ENCODE measurements around the gene HOXA5.
A peak's percentile ranks its signal among the peaks of the same experiment; 100 is the strongest.

HOXA5 gene

DNA sequence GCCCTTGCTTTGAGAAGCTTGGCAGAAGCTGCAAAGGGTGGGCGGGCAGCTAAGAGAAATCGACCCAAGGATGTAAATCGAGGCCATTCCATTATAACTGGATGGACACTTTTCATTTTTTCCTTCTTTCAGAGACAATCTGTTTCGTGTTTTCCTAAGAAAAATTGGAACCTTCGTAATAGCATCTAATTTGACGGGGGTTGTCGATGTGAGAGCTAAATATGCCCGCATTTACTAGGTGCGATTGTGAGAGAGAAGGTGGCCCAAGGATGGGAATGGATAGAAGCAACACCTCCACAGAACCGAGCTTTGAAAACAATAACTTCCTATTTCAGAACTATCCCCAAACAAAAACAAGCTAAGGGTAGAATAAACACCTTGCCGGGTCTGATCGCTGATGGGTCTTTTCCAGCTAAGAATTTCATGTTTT, 12.1 kb downstream of the HOXA5 start:
- no peak for DNase-seq

DNA sequence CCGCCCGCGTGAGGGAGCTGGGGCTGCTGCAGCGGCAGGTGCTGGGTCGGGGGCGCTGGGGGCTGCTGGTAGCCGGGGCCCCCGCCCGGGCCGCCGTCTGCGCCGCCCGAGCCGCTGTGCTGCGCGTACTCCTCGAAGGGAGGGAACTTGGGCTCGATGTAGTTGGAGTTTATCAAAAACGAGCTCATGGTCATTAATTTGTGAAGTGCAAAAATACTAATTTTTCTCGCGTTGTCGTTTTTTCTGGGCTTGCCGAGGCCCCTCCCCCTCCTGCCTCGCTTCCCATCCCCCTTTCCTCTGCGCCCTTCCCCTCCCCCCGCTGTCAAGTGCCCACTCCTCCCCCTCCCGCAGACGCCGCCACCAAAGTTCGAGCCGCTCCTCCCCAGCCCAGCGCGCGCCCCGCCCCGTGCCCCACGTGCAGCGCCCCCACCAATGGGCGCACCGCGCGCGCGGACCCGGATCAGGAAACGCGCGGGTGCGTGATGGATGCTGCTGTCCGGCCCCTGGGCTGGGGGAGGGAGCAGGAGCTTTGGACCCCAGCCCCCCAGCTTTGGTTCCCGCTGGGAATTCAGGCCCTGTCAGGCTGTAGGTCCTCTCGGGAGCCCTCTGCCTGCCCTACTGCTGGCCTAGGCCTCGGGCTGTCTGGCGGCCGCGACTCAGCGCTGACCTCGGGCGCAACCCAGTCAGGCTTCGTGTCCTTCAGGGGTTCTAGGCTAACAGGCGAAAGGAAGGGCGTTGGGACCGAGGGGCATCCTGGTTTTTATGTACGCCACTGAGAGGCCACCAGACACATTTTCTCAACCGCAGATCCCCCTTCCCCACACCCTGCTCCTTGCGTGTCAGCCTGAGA, 12.7 kb downstream of the HOXA5 start, which contains the start of gene HOXA4:
Gene HOXA4 (minus strand): TSS at position 218 of the 850 bp plus-strand sequence. CDS start 24 bp downstream, at position 194.
- peak; percentile 91 for DNase-seq

DNA sequence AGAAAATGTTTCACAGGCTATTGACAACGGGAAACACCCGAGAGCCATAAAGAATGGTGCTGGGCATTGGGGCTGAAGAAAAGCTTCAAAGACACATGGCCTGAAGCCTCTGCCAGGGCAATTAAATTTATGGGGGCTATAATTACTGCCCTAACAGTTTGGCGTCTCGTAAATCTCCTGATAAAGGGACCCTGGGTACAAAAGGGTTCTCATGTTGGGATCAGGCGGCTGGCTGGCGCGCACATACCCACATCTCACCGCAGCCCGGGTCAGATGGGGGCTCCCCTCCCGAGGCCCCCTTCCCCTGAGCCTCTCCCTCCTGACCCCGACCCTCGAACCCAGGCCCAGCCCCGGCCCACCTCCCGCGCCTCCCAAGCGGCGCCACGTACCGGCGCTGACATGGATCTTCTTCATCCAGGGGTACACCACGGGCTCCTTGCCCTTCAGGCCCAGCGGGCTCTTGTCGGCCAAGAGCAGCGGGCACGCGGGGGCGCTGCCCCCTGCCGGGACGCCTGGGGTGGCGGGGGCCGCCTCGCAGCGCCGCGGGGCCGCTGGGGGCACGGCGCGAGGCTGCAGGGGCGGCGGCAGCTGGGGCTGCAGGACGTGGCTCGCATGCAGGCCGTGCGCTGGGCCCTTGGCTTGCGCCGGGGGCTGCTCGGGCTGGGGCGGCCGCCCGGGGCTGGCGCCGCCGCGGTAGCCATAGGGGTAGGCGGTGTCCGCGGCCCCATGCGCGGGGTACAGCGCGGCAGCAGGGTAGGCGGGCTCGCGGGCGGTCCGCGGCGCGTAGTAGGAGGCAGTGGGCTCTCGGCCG, 13.5 kb downstream of the HOXA5 start:
- peak; percentile 22 for DNase-seq

DNA sequence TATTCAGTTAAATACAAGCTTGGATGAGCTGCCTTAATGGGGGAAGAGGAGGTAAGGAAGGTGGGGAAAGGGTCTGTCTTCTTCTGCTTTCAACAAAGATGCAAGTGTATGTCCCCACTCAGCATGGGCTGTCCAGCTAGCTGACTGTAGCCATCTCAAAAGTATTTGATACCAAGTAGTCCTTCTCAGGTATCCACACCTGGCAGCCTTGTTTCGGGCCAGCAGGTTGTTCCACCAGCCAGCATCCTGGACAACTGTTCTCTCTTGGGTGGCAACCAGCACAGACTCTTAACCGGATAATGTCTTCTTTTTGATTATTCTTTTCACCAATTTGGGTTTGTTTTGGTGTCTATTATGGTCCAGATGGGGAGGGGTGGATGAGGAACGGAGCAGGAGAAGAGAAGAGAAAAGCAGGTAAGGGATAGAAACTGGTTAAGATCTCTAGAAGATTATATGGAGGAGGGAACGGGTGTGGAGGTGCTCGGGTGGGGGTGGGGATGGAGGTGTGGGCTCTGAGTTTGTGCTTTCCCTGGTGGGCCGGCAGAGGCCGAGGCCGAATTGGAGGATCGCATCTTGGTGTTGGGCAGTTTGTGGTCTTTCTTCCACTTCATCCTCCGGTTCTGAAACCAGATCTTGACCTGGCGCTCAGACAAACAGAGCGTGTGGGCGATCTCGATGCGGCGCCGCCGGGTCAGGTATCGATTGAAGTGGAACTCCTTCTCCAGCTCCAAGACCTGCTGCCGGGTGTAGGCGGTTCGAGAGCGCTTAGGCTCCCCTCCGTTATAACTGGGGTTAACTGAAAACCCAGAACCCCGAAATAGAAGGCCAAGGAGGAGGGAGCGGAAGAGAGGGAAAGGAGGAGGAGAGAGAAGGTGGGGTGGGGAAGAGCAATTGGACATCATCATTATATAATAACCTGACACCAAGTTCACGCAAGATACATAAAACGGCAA, 14.4 kb downstream of the HOXA5 start:
- no peak for DNase-seq

DNA sequence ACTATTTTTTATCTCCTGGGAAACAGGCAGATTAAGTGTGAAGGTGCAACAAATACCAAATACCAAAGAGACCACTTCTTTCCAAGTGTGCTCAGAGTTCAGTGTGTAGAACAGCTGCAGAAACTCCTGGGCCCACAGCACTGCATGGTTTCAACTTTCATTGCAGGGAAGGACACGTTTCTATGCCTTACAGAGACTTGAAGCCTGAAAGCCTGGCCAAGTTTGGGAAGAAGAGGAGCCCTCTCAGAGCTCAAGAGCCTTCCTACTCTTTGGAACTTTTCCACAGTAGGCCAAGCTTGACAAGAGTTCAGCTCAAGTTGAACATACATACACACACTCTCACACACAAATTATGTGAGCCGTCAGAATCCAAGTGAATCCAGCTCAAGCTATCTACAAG, 15.4 kb downstream of the HOXA5 start:
- DNase-seq, result no peak

DNA sequence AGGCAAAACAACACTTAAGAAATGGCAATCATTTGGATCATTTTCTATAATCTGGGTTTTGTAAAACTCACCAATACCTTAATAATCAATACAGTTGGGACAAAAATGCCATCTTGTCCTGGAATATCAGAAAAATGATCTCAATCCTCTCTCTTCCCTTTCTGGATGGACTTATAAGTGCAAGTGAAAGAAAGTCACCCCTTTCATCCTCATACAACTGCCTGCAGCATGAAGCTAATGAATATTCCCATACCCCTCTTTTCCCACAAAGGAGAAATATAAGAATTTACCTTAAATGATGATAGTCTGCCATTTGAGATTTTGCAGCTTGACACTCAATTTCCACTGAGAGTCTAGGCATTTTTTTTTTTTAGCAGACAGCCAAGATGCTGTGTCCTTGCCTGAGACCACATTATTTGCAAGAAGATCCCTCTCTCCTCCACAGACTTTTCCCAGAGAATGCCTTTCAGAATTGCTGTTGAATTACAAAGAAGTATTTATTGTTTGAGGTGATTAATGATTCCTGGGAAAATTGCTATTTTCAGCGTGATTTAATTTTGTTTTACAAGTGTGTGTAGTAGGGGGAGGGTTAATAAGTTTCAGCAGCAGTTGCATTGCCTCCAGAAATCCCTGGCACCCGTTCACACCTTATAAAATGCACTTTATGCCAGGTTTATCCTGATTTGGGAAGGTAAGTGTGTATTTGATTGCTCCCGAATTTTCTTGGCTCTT, 16.7 kb downstream of the HOXA5 start:
- DNase-seq, result no peak

DNA sequence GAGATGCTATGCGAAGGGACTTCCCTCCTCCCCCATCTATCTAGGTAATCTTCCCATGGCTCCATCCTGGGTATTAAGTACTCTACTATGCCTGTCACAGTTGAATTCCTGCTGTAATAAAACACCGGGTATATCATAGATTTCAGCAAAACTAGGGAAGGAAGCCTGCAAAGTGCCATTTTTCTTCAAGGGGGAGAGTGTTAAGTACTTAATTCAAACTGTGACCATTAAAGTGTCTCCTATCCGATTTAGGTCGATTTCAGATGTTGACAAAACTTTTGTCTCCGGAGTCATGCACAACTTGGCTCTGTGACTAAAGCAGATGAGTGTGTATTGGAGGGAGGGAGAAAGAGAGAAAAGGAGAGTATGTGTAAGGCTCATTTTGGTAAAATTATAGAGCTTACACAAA, 17.5 kb downstream of the HOXA5 start:
- DNase-seq, result no peak

DNA sequence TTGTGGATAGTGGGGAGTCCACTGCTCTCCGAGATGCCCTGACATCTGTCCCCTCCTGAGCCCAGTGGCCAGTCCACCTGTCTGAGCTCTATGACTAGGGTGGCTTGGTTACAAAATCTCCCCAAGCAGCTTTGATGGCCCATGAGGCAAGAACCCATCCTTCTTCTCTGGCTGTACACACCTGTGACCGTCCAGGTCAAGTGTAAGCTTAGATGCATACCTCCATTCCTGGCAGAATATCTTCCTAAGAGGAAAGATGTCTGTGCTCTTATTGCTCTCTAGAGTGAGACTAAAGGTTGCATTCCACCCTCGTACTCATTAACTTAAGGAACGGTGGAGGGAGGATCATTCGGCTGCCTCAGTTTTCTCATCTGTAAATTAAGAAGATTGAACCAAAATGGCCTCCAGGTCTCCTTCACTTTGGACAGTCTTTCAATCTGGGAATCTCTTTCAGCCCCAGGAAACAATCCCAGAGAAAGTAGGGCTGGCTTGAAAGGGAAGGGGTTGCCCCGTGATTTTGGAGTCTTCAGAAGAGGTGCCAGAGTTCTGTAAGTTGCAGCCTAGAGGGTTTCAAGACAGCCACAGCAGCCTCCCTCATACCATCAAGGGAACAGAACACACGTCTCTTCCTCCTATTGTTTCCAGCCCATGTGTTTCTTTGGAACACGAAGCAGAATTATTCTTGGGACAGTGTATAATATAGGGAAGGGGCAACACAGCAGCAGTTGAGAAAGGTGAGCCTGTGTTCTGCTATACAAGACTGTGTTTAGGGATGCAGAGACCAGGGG, 18.4 kb downstream of the HOXA5 start:
- DNase-seq, result no peak

DNA sequence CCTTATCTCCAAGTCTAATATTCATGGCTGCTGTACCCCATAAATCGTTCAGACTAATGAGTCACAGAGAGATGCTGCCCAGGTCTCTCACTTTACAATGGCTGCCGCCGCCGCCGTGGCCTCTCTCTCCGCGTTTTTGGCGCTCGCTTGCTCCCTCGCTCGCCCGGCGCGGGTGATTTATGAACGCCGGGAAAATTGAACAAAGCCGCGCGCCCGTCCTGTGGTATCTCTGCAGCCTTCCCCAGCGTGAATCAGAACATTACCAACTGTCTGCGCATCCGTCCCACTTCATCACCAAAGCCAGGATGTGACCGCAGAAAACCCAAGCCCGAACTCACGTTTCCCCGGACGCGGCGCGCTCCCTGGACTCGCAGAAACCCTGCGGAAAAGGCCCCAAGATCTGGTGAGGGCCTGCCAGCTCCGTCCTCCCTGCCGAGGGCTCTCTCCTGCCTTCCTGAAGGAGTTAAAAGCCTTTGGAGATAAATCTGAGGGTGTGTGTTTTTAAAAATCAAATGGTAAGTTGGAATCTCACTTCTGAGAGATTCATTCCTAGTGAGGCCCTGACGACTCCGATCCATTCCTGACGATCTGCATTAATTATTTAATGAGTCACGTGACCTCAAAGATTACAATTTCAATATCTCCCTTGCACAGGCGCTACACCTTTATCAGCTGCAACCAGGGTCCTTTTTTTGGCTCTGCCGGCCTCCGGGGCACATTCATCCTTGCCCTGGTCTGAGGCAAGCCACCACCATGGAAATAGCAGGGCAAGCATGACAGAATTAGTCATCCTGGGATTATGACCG, 19.2 kb downstream of the HOXA5 start:
- no peak for DNase-seq

DNA sequence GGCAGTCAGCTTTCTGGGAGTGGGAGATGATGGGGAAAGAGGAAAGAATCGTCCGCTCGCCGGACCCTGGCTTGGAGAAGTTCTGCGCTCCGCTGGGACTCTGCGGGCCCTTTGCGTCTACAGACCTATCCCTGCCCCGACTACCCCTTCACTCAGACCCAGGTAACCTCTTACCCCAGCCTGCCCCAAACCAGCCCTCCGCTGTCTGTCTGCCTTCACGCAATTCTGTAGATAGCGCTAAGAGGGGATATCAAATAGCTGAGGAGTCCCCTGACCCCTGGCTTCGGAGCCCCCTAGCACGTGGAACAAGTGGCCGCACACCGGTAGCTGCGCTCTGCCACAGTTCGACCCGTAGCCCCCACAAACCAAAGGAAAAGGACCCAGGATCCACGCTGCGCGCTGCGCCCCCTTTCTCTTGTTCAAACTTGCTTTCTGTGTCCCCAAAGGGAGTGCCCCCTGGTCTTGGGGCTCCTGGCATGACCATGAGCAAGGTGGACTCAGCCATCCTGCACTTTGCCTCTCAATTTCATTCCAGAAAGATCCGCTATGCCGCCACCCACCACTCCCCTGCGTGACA, 19.9 kb downstream of the HOXA5 start:
- no peak for DNase-seq

DNA sequence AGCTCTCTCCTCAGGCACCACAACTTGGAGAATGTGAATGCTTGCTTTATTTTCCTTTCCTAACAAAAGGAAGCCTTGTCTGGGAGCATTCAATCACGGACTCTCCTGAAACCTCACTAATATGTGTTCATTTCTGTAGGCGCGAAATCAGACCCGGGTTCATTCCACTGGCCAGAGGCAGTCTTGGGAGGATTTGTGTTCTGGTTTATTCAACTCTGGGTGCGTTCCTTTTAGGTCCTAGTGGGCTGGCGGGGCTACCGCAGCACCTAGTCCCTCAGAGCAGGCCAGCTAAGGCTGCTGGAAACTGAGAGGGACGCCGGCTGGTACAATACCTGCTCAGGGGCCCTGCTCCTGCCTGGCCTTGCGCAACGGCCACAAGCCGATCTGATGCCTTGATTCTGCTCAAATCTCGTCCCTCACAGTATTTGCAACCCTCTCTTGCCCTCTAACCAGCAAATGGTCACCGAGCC, 20.4 kb downstream of the HOXA5 start:
- DNase-seq, result no peak

DNA sequence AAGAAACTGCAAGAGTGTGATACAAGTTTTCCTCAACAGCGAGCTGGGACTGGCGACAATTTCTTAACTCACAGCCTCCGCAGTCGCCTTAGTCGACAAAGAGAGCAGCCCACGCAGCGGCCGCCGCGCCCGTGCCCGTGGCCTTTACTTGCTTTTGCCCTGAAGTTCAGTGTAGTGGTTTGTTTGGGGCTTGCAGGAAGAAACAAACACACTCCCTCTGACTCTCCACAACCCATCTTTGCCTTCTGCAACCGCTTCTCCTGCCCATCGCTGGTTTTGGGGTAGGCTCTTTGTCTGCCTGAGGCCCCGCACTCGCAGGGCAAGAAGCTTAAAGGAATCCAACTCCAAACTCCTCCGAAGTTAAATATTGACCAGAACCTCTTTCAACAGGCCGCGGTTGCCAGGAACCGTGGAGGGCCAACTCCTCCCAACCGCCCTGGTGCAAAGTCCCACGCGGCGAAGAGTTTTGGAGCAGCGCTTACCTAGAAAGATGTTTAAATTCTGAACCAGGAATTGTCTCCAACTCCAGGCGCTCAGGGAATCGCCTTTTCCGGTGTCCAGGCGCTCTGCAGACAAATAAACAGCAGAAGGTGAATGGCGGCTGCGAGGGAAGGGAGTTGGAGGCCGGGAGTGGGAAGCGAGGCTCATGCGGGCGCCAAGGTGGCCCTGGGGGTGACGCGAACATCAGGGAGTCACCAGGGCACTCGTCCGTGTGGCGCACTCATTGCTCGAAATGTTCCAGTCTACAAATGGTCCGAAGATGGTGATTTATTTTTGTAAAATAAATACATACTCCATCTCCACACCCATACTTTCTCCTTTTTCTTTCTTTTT, 21.2 kb downstream of the HOXA5 start:
- no peak for DNase-seq

DNA sequence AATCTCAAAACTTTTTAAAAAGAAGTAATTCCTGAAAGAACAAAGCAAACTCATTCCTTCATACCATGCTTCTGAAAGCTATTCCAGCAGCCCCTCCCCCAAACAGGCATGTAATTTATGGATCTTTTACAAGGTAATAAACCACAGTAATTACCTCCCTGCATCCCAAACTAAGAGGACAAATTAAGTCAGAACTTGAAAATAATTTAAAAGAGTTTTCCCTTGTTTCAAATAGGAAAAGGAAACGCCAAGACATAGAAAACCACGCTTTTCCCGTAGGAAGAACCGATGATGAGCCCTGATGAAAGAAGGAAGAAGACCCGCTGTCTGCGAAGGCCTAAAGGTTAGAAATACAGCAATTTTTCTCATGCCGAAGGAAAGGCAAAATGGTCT, 21.8 kb downstream of the HOXA5 start:
- DNase-seq, result no peak

DNA sequence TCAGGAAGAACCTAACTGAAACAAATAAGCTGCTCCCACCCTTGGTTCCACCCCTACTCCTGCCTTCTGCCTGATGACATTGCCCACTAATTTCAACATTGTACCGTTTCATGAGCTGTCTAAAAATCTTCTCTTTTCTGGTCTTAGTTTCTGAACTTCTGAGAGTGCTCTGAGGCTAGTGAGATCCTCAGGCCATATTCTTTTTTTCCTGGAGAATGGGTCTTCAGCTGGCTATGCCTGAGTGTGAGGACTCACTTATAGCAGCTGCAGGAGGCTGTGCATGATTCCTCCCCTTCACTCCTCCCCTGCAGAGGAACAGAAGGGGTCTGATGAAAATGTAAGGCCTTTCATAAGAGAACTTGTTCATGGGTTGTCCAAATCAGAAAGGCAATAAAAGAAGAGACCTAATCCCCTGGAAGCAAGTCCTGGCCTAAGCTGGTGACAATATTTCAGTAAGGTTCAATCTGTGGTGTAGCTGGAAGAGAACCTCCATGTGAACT, 24.0 kb downstream of the HOXA5 start:
- no peak for DNase-seq

DNA sequence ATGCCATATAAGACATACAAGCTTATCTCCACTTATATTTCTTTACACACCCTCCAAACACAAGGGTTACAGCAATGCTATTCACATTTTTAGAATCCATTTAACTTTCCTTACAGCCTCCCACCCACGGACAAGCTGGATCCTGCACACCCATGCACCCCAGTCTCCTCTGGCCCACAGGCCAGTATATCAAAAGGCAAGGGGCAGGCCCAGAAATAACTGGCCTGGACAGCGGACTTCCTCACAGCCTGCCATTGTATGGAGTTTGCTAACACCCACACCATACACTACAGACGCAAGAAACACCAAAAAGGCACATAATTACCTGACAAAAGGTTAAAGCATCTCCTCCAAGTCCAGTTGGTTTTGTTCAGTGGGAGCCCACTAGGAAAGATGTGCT, 24.9 kb downstream of the HOXA5 start:
- no peak for DNase-seq

DNA sequence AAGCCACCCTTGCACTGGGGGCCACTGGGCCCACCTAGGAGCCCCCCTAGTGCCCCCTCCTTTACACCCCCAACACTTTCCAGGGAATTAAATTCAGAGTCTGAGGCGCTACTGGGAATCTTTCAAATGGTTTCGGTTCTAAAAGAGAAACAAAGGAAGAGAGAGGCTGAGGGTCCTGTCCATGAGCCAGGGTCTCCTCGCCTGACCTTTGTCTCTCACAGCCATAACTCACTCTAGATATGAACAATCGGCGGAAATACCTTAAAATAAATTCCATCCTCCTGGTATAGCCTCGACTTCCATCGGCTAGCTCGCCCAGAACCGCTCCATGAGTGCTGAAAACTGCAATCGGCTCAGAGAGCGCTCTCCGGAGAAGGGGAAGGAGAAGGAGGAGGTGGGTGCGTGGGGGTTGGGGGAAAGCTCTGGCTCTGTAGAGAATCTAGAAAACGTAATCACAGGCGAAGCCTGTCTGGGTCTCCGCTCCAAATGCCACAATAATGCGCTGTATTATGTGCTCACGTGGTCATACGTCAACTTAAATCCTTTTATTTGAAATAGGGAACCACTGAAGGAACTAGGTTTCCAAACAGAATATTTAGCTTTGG, 25.5 kb downstream of the HOXA5 start:
- no peak for DNase-seq

DNA sequence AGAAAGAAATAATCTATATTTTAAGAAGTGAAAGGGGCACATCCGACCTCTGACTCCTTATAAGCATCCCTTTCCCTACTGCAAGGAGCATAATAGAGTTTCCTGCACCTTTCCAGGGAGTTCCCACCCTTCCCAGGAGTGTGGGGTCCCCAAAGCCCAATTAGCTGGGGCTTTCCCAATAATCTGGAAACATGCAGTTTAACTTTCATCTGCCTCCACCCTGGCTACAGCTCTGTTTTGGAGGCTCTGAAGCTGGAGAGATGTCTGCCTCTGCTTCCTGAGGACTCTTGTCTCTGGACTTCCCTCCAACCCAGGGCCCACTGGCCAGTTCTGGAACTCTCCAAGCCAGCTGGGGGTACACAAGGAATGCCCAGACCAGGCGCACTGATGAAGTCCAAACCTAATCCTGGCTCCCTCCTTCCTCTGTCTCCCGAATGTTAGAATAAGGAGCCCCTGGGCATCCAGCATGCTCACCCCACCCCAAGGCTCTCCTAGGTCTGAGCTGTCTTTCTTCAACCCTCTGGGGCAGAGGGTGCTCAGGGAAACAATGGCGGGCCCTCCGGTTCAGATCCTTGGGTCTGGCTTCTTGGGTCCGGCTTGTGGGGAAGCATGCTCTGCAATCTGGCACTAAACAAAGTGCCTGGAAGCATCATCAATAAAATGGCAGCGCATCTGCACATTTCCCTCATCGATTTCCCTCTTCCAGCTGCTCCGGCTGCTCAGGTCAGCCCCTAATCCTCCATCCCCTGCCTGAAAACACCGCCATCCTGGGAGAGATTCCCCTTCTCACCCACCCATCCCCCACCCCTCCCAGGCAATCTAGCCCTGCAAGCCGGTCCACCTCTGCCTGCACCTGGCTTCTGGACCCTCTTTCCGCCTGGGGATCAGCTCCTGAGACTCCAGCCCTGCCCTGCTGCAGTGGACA, 26.3 kb downstream of the HOXA5 start:
- DNase-seq, result no peak

All from hematopoietic multipotent progenitor cell treated with erythropoietin and hydrocortisone succinate and interleukin-3 and kit ligand, for 6 days (in vitro differentiated cells).